OCI-LY1 (cell line): ENCODE results near the gene SLC1A2.

ENCODE experiments used
- H2AFZ ChIP-seq: fragments of 200-600 bp; sonication (generic), shearing (Covaris generic); 2 replicates; pipeline ENCODE4 v1.6.0; 2014; ENCODE audit warnings: antibody characterized with exemption, mild to moderate bottlenecking, low read length
- H3F3A ChIP-seq: fragments of 200-600 bp; sonication (generic), shearing (Covaris generic); 2 replicates; pipeline ENCODE4 v1.6.0; 2014; ENCODE audit warnings: mild to moderate bottlenecking, antibody characterized with exemption, low read length, moderate library complexity; ENCODE audit not compliant: insufficient read depth
- H3K27ac ChIP-seq: fragments of 200-600 bp; sonication (generic); 2 replicates; pipeline ENCODE4 v1.5.1; 2014; ENCODE audit warnings: low read length, mixed run types, mild to moderate bottlenecking, low read depth; ENCODE audit not compliant: poor library complexity, severe bottlenecking
- H3K27me3 ChIP-seq: fragments of 200-600 bp; sonication (generic); 2 replicates; pipeline ENCODE4 v1.6.0; 2014; ENCODE audit warnings: antibody characterized with exemption, mild to moderate bottlenecking, low read length, moderate library complexity; ENCODE audit not compliant: insufficient read depth
- H3K36me3 ChIP-seq: fragments of 200-600 bp; sonication (generic); 2 replicates; pipeline ENCODE4 v1.6.1; 2014; ENCODE audit warnings: mild to moderate bottlenecking, antibody characterized with exemption, low read length, moderate library complexity, mixed read lengths; ENCODE audit not compliant: insufficient read depth
- H3K4me1 ChIP-seq: fragments of 200-600 bp; sonication (generic); 2 replicates; pipeline ENCODE4 v1.5.1; 2014; ENCODE audit warnings: mild to moderate bottlenecking, low read length, moderate library complexity; ENCODE audit not compliant: insufficient read depth, severe bottlenecking
- H3K4me2 ChIP-seq: fragments of 200-600 bp; sonication (generic), shearing (Covaris generic); 2 replicates; pipeline ENCODE4 v1.6.1; 2014; ENCODE audit warnings: low read length
- H3K4me3 ChIP-seq: fragments of 200-600 bp; sonication (generic); 2 replicates; pipeline ENCODE4 v1.5.1; 2014; ENCODE audit warnings: low read length, low read depth, mild to moderate bottlenecking, mixed read lengths; ENCODE audit not compliant: poor library complexity, severe bottlenecking
- H3K79me2 ChIP-seq: fragments of 200-600 bp; shearing (Covaris generic); 2 replicates; pipeline ENCODE4 v1.6.1; 2016; ENCODE audit warnings: mixed run types, low read length, mixed read lengths; ENCODE audit not compliant: insufficient read depth
- H3K9ac ChIP-seq: fragments of 200-600 bp; sonication (generic), shearing (Covaris generic); 2 replicates; pipeline ENCODE4 v1.6.1; 2014; ENCODE audit warnings: mild to moderate bottlenecking, low read length, mixed read lengths
- H3K9me2 ChIP-seq: fragments of 200-600 bp; sonication (generic), shearing (Covaris generic); 2 replicates; pipeline ENCODE4 v1.6.1; 2014; ENCODE audit warnings: low read depth, mild to moderate bottlenecking, low read length, mixed read lengths
- H3K9me3 ChIP-seq: fragments of 200-600 bp; shearing (Covaris generic); 2 replicates; pipeline ENCODE4 v1.6.1; 2014; ENCODE audit warnings: low read length, mixed read lengths
- H4K20me1 ChIP-seq: fragments of 200-600 bp; sonication (generic), shearing (Covaris generic); 2 replicates; pipeline ENCODE4 v1.6.0; 2016; ENCODE audit warnings: mild to moderate bottlenecking, low read length; ENCODE audit not compliant: insufficient read depth
- EZH2 ChIP-seq: fragments of 200-600 bp; sonication (generic), shearing (Covaris generic); IDR thresholded peaks from 2 replicates; pipeline ENCODE4 v1.8.0; 2017; ENCODE audit warnings: borderline replicate concordance, mixed run types, mild to moderate bottlenecking, antibody characterized with exemption, low read length, moderate library complexity, mixed read lengths
- TF ChIP-seq, protein P1 (sequence below): fragments of 200-600 bp; sonication (generic), shearing (Covaris generic); IDR thresholded peaks from 2 replicates; pipeline ENCODE4 v1.5.1; 2017; ENCODE audit warnings: mild to moderate bottlenecking, antibody characterized with exemption, low read length, moderate library complexity, mixed read lengths

The SLC1A2 gene

GRCh38 chr11:35288817-35289541, 130.4 kb downstream of the SLC1A2 start:
- Histone ChIP-seq H3K4me3 (no peak overlapping the region), H3K27ac (no peak overlapping the region), H2AFZ (no peak overlapping the region), H3K36me3 (no peaks in the 10 kb centered on the region), H3K4me1 (no peaks in the 10 kb centered on the region), H3K79me2 (no peaks in the 10 kb centered on the region), H3F3A (no peaks in the 10 kb centered on the region), H3K4me2 (no peak overlapping the region), H3K27me3 (peaks cover 4% of the 10 kb centered on the region; the same call in 1 of the 2 replicates), H3K9me3 (no peaks in the 10 kb centered on the region), H3K9ac (no peak overlapping the region), H3K9me2 (no peaks in the 10 kb centered on the region), H4K20me1 (no peaks in the 10 kb centered on the region)
- TF ChIP-seq EZH2: no peak
- TF ChIP-seq, protein P1, sequence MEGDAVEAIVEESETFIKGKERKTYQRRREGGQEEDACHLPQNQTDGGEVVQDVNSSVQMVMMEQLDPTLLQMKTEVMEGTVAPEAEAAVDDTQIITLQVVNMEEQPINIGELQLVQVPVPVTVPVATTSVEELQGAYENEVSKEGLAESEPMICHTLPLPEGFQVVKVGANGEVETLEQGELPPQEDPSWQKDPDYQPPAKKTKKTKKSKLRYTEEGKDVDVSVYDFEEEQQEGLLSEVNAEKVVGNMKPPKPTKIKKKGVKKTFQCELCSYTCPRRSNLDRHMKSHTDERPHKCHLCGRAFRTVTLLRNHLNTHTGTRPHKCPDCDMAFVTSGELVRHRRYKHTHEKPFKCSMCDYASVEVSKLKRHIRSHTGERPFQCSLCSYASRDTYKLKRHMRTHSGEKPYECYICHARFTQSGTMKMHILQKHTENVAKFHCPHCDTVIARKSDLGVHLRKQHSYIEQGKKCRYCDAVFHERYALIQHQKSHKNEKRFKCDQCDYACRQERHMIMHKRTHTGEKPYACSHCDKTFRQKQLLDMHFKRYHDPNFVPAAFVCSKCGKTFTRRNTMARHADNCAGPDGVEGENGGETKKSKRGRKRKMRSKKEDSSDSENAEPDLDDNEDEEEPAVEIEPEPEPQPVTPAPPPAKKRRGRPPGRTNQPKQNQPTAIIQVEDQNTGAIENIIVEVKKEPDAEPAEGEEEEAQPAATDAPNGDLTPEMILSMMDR: no peak

DNA sequence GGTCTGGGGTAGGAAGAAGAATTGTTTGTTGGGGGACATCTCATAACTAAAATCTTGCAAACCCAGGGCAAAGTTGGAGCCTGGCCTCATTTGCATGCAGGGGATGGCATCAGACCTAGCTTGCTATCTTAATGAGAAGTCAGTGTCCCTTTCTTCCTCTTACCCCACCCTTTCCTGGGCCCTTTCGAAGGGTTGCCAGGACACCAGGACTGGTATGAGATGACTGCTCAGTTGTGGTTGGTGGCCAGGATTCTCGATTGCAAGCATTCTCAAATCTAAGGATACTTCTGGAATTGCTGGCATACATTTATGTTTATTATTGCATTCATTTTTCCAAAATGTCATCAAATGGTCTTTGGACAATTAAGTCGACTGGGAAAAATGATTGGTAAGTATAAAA, 131.0 kb downstream of the SLC1A2 start:
- Histone ChIP-seq H3K36me3 (no peaks in the 10 kb centered on the region), H4K20me1 (no peaks in the 10 kb centered on the region), H3K9ac (no peak overlapping the region), H3K9me2 (no peaks in the 10 kb centered on the region), H2AFZ (no peak overlapping the region), H3K4me2 (no peak overlapping the region), H3K9me3 (no peaks in the 10 kb centered on the region), H3K4me3 (no peak overlapping the region), H3K4me1 (no peaks in the 10 kb centered on the region), H3F3A (no peaks in the 10 kb centered on the region), H3K79me2 (no peaks in the 10 kb centered on the region), H3K27ac (no peak overlapping the region), H3K27me3 (peaks cover 4% of the 10 kb centered on the region; the same call in 1 of the 2 replicates)
- TF ChIP-seq, protein P1: no peak
- no peak for TF ChIP-seq EZH2

DNA sequence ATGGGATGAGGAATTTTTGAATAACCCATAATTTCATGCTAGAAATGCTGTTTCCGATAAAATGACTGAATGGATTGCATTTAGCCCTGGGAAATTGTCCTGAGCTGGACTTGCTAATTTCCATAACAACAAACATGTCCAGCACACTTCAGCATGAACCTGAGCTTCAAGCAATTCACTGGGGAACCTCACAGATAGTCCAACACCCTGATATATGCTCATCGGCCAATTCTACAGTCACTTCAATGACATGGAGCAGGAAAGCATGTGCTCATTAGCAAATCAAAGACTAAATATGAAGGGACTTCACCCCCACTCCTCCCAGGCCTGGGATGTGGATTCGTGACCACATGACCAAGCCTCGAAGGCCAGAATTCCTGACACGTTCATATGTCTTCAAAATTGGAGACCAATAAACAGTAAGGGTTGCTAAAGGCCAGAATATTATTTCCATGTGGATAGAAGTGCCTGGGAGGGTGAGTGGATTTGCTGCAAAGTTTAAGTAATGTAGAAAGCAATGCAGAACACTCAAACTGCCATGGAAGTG, 131.9 kb downstream of the SLC1A2 start:
- Histone ChIP-seq H3K4me3 (no peak overlapping the region), H3K27ac (no peak overlapping the region), H3K9me3 (no peaks in the 10 kb centered on the region), H3K4me1 (no peaks in the 10 kb centered on the region), H3K9ac (no peak overlapping the region), H3K27me3 (peaks cover 4% of the 10 kb centered on the region; the same call in 1 of the 2 replicates), H3K36me3 (no peaks in the 10 kb centered on the region), H3F3A (no peaks in the 10 kb centered on the region), H3K4me2 (no peak overlapping the region), H3K79me2 (no peaks in the 10 kb centered on the region), H2AFZ (no peak overlapping the region), H4K20me1 (no peaks in the 10 kb centered on the region), H3K9me2 (no peaks in the 10 kb centered on the region)
- no peak for TF ChIP-seq EZH2
- TF ChIP-seq, protein P1: no peak
